ENCODE results near the gene NUP210L.
"Not testable (repeated sequence)": the region's sequence is repeated elsewhere in the genome, so short reads cannot be mapped to it uniquely, and the experiment has no call there.

The NUP210L gene

GRCh38 chr1:154157520-154158306, 2.8 kb upstream of the NUP210L start:
- Mint-ChIP-seq H3K4me3 (peak overlapping the region; percentile 81), H3K27me3 (ENCODE audit: low read depth) (no peaks in the 10 kb centered on the region), H3K4me1 (ENCODE audit: low read depth) (peaks cover 52% of the 10 kb centered on the region), H3K9me3 (peaks cover 9% of the 10 kb centered on the region), H3K36me3 (ENCODE audit: low read depth) (peaks cover 85% of the 10 kb centered on the region), H3K27ac (peak overlapping the region; percentile 94)
- peak; percentile 87 for DNase-seq (ENCODE audit: low spot score)

GRCh38 chr1:154155251-154155650, 378 bp upstream of the NUP210L start:
- H3K27me3 Mint-ChIP-seq (ENCODE audit: low read depth), result no peaks in the 10 kb centered on the region
- no peak for DNase-seq (ENCODE audit: low spot score)
- peaks cover 63% of the 10 kb centered on the region for H3K36me3 Mint-ChIP-seq (ENCODE audit: low read depth)
- H3K4me1 Mint-ChIP-seq (ENCODE audit: low read depth), result peaks cover 44% of the 10 kb centered on the region
- H3K4me3 Mint-ChIP-seq, result no peak overlapping the region
- H3K9me3 Mint-ChIP-seq, result peaks cover 7% of the 10 kb centered on the region
- H3K27ac Mint-ChIP-seq, result peak overlapping the region; percentile 14

GRCh38 chr1:154154053-154154452, 820 bp downstream of the NUP210L start:
- DNase-seq (ENCODE audit: low spot score), result no peak
- Mint-ChIP-seq H3K9me3 (no peaks in the 10 kb centered on the region), H3K4me3 (no peak overlapping the region), H3K27ac (no peak overlapping the region), H3K27me3 (ENCODE audit: low read depth) (no peaks in the 10 kb centered on the region), H3K4me1 (ENCODE audit: low read depth) (peaks cover 38% of the 10 kb centered on the region), H3K36me3 (ENCODE audit: low read depth) (peaks cover 51% of the 10 kb centered on the region)

- DNase-seq (ENCODE audit: low spot score), result no peak
- peaks cover 26% of the 10 kb centered on the region for H3K36me3 Mint-ChIP-seq (ENCODE audit: low read depth)
- H3K4me1 Mint-ChIP-seq (ENCODE audit: low read depth), result peaks cover 19% of the 10 kb centered on the region
- no peak overlapping the region for H3K27ac Mint-ChIP-seq
- H3K4me3 Mint-ChIP-seq, result no peak overlapping the region
- H3K27me3 Mint-ChIP-seq (ENCODE audit: low read depth), result no peaks in the 10 kb centered on the region
- no peaks in the 10 kb centered on the region for H3K9me3 Mint-ChIP-seq
Observed at GRCh38 chr1:154151311-154151710, 3.6 kb downstream of the NUP210L start.

- Mint-ChIP-seq H3K4me3 (no peak overlapping the region), H3K27ac (no peak overlapping the region), H3K36me3 (ENCODE audit: low read depth) (peaks cover 4% of the 10 kb centered on the region), H3K9me3 (no peaks in the 10 kb centered on the region), H3K27me3 (ENCODE audit: low read depth) (no peaks in the 10 kb centered on the region), H3K4me1 (ENCODE audit: low read depth) (peaks cover 14% of the 10 kb centered on the region)
- no peak for DNase-seq (ENCODE audit: low spot score)
Observed at GRCh38 chr1:154148807-154149206, 6.1 kb downstream of the NUP210L start.

GRCh38 chr1:154147505-154147904, 7.4 kb downstream of the NUP210L start:
- not testable (repeated sequence) for H3K9me3 Mint-ChIP-seq; H3K27me3 Mint-ChIP-seq (ENCODE audit: low read depth); H3K4me3 Mint-ChIP-seq; DNase-seq (ENCODE audit: low spot score); H3K27ac Mint-ChIP-seq; H3K36me3 Mint-ChIP-seq (ENCODE audit: low read depth)
- H3K4me1 Mint-ChIP-seq (ENCODE audit: low read depth), result peaks cover 11% of the 10 kb centered on the region

- no peak for DNase-seq (ENCODE audit: low spot score)
- Mint-ChIP-seq H3K27ac (no peak overlapping the region), H3K4me3 (no peak overlapping the region), H3K9me3 (no peaks in the 10 kb centered on the region), H3K4me1 (ENCODE audit: low read depth) (peaks cover 14% of the 10 kb centered on the region), H3K36me3 (ENCODE audit: low read depth) (no peaks in the 10 kb centered on the region), H3K27me3 (ENCODE audit: low read depth) (no peaks in the 10 kb centered on the region)
Observed at GRCh38 chr1:154145986-154146385, 8.9 kb downstream of the NUP210L start.

- Mint-ChIP-seq H3K9me3 (no peaks in the 10 kb centered on the region), H3K27ac (no peak overlapping the region), H3K27me3 (ENCODE audit: low read depth) (no peaks in the 10 kb centered on the region), H3K36me3 (ENCODE audit: low read depth) (no peaks in the 10 kb centered on the region), H3K4me3 (no peak overlapping the region), H3K4me1 (ENCODE audit: low read depth) (peaks cover 6% of the 10 kb centered on the region)
- DNase-seq (ENCODE audit: low spot score), result no peak
Observed at GRCh38 chr1:154142358-154142757, 12.5 kb downstream of the NUP210L start.

- Mint-ChIP-seq H3K27me3 (ENCODE audit: low read depth) (no peaks in the 10 kb centered on the region), H3K36me3 (ENCODE audit: low read depth) (no peaks in the 10 kb centered on the region), H3K4me3 (no peak overlapping the region), H3K9me3 (no peaks in the 10 kb centered on the region), H3K4me1 (ENCODE audit: low read depth) (peaks cover 6% of the 10 kb centered on the region), H3K27ac (no peak overlapping the region)
- no peak for DNase-seq (ENCODE audit: low spot score)
Observed at GRCh38 chr1:154141240-154141639, 13.6 kb downstream of the NUP210L start.

- Mint-ChIP-seq H3K27ac (no peak overlapping the region), H3K4me1 (ENCODE audit: low read depth) (peaks cover 2% of the 10 kb centered on the region), H3K27me3 (ENCODE audit: low read depth) (no peaks in the 10 kb centered on the region), H3K36me3 (ENCODE audit: low read depth) (no peaks in the 10 kb centered on the region), H3K4me3 (no peak overlapping the region), H3K9me3 (no peaks in the 10 kb centered on the region)
- no peak for DNase-seq (ENCODE audit: low spot score)
Observed at GRCh38 chr1:154137888-154138287, 17.0 kb downstream of the NUP210L start.

- Mint-ChIP-seq H3K27me3 (ENCODE audit: low read depth) (no peaks in the 10 kb centered on the region), H3K27ac (no peak overlapping the region), H3K9me3 (no peaks in the 10 kb centered on the region), H3K36me3 (ENCODE audit: low read depth) (no peaks in the 10 kb centered on the region), H3K4me1 (ENCODE audit: low read depth) (peaks cover 13% of the 10 kb centered on the region), H3K4me3 (no peak overlapping the region)
- no peak for DNase-seq (ENCODE audit: low spot score)
Observed at GRCh38 chr1:154133256-154133655, 21.6 kb downstream of the NUP210L start.

GRCh38 chr1:154129391-154129970, 25.4 kb downstream of the NUP210L start:
- DNase-seq (ENCODE audit: low spot score), result no peak
- Mint-ChIP-seq H3K4me3 (no peak overlapping the region), H3K9me3 (no peaks in the 10 kb centered on the region), H3K4me1 (ENCODE audit: low read depth) (peaks cover 13% of the 10 kb centered on the region), H3K27ac (no peak overlapping the region), H3K27me3 (ENCODE audit: low read depth) (no peaks in the 10 kb centered on the region), H3K36me3 (ENCODE audit: low read depth) (no peaks in the 10 kb centered on the region)

- not testable (repeated sequence) for H3K27me3 Mint-ChIP-seq (ENCODE audit: low read depth); H3K4me3 Mint-ChIP-seq; H3K36me3 Mint-ChIP-seq (ENCODE audit: low read depth); H3K9me3 Mint-ChIP-seq; H3K4me1 Mint-ChIP-seq (ENCODE audit: low read depth); DNase-seq (ENCODE audit: low spot score); H3K27ac Mint-ChIP-seq
Observed at GRCh38 chr1:154123205-154123604, 31.7 kb downstream of the NUP210L start.

GRCh38 chr1:154117642-154118041, 37.2 kb downstream of the NUP210L start:
- no peak overlapping the region for H3K27ac Mint-ChIP-seq
- DNase-seq (ENCODE audit: low spot score), result no peak
- peaks cover 8% of the 10 kb centered on the region for H3K4me1 Mint-ChIP-seq (ENCODE audit: low read depth)
- peaks cover 3% of the 10 kb centered on the region for H3K27me3 Mint-ChIP-seq (ENCODE audit: low read depth)
- H3K36me3 Mint-ChIP-seq (ENCODE audit: low read depth), result no peaks in the 10 kb centered on the region
- no peaks in the 10 kb centered on the region for H3K9me3 Mint-ChIP-seq
- H3K4me3 Mint-ChIP-seq, result no peak overlapping the region

GRCh38 chr1:154115180-154115579, 39.7 kb downstream of the NUP210L start:
- H3K4me3 Mint-ChIP-seq, result peak overlapping the region; percentile 1
- no peaks in the 10 kb centered on the region for H3K9me3 Mint-ChIP-seq
- H3K27me3 Mint-ChIP-seq (ENCODE audit: low read depth), result peaks cover 2% of the 10 kb centered on the region
- H3K4me1 Mint-ChIP-seq (ENCODE audit: low read depth), result peaks cover 8% of the 10 kb centered on the region
- DNase-seq (ENCODE audit: low spot score), result no peak
- H3K36me3 Mint-ChIP-seq (ENCODE audit: low read depth), result no peaks in the 10 kb centered on the region
- peak overlapping the region; percentile 70 for H3K27ac Mint-ChIP-seq

Measured in T-helper 2 cell treated with Interferon-gamma antibody and Interleukin-4, amounts not matched to agents 5 μg/mL and 100 μg/mL, for 36 hours (primary cell).